WI38 (cell line): Measurements from ENCODE around the gene RMDN2.

Source experiments
- H3K4me3 ChIP-seq: 2 replicates; pipeline ENCODE4 v1.5.1; 2011; ENCODE audit warnings: low read depth, mild to moderate bottlenecking, control low read depth, low read length
- TF ChIP-seq, protein P1 (sequence below): IDR thresholded peaks from 2 replicates; pipeline ENCODE4 v1.5.1; 2012; ENCODE audit warnings: low read depth, mild to moderate bottlenecking, control low read depth, low read length

RMDN2 gene

DNA sequence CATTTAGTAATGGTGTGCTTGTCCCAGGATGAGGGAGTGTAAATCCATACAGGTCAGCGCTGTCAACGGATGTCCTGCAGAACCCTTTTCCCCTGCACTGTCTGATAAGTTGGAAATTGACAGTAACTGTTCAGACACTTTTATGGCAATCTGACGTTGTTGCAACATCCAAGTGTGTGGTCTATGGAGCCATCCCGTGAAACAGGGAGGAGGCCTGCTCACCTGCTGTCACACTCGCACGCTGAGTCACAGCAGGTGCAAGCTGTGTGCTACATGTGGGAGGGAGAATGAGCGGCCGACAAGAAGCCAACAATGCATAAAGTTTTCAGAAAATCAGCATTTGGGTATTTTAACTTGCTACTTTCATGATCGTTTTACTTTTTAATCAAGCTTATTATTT is 43.7 kb upstream of the RMDN2 start:
- H3K4me3 ChIP-seq: no peak overlapping the region
- TF ChIP-seq, protein P1, sequence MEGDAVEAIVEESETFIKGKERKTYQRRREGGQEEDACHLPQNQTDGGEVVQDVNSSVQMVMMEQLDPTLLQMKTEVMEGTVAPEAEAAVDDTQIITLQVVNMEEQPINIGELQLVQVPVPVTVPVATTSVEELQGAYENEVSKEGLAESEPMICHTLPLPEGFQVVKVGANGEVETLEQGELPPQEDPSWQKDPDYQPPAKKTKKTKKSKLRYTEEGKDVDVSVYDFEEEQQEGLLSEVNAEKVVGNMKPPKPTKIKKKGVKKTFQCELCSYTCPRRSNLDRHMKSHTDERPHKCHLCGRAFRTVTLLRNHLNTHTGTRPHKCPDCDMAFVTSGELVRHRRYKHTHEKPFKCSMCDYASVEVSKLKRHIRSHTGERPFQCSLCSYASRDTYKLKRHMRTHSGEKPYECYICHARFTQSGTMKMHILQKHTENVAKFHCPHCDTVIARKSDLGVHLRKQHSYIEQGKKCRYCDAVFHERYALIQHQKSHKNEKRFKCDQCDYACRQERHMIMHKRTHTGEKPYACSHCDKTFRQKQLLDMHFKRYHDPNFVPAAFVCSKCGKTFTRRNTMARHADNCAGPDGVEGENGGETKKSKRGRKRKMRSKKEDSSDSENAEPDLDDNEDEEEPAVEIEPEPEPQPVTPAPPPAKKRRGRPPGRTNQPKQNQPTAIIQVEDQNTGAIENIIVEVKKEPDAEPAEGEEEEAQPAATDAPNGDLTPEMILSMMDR: no peak

DNA sequence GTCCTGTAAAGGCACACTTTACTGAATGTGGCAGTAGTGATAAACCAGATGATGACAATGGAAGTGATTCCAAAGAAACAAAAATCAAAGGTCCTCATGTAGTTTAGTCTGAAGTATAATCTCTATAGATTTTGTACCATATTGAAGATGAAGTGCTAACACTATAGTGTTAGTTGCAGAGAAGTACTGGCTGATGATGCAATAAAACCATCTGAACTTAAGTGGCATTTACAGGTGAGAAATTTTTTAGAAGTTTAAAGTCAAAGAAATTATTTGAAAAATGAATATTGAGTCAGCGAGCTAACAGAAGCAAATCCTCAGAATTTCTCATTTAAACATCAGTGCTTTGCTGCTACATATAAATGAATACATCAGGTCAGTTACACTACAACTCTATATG is 43.1 kb upstream of the RMDN2 start:
- TF ChIP-seq, protein P1: no peak
- no peak overlapping the region for H3K4me3 ChIP-seq

DNA sequence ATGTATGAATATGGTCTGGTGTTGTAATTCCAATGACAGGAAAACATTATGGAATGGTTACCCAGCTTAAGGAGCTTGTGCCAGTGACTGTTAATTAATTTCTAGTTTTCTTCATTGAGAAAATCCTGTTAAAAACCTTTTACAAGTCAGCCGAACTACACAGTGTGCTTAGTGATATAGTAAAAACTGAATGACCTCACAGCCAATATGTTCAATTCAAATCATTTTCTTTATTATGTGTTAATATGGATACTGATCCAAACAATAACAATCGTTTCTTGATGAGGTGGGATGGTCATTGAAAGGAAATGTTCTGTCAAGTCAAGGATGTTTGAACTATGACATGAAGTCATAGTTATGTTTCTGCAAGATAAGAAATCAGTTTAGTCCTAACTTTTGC is 41.6 kb upstream of the RMDN2 start:
- no peak overlapping the region for H3K4me3 ChIP-seq
- TF ChIP-seq, protein P1: no peak

DNA sequence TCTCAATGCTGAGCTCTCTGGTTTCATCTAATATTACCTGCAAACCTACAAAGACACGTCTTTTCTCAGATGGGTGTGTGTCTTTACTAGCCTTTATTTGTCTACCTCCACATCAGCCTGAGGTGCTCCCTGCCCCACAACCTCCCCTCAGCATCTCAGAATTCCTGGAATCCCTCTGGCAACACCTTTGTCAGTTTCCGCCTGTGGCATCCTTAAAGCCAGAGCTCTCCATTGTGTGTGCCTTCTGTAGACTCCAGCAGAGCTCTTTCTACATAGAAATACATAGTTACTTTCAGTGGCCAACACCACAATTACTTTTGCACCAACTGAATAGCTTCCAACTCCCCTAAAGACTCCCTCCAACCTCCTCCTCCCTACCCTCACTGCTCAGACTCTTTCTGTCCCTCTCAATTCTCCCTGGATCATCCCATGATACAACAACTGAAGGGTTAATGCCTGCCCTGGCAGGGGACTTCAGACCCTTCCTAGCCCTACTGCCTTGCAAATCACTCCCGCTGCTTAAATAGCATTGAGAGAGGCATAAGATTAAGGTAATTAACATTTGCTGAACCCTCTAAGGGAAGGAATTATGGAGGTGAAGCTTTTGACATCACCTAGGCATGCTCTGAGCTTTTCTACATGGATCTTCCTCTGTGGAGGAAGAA is 39.6 kb upstream of the RMDN2 start:
- TF ChIP-seq, protein P1: no peak
- no peak overlapping the region for H3K4me3 ChIP-seq

DNA sequence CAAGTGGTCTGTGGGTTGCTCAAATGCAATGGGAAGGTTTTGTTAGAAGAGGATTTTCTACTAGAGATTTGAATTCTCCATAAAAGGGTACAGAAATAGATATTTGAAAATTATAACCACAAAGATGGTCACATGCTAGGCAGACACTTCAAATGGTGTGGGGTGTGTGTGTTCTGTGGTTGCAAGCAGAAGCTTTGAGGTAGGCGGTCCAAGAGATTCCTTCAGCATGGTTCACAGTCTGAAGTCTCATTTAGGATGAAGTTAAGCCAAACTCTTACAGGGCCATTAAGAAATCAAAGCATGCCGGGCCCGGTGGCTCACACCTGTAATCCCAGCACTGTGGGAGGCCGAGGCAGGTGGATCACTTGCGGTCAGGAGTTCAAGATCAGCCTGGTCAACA is 38.3 kb upstream of the RMDN2 start:
- TF ChIP-seq, protein P1: no peak
- H3K4me3 ChIP-seq: no peak overlapping the region

DNA sequence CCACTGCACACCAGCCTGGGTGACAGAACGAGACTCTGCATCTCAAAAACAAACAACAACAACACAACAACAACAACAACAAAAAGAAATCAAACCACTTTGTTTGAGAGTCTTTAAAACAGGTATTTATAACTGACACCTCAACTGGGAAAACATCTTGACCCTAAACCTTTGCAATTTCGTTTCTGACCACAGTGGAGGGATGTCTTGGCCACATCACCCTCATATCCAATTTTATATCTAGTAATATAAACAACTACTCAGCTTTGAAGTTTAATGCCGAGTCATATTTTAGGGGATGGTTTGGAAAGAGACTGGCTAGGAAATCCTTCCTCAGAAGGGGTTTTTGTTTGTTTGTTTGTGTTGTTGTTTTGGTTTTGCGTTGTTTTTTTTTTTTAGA is 37.8 kb upstream of the RMDN2 start:
- H3K4me3 ChIP-seq: no peak overlapping the region
- TF ChIP-seq, protein P1: no peak

DNA sequence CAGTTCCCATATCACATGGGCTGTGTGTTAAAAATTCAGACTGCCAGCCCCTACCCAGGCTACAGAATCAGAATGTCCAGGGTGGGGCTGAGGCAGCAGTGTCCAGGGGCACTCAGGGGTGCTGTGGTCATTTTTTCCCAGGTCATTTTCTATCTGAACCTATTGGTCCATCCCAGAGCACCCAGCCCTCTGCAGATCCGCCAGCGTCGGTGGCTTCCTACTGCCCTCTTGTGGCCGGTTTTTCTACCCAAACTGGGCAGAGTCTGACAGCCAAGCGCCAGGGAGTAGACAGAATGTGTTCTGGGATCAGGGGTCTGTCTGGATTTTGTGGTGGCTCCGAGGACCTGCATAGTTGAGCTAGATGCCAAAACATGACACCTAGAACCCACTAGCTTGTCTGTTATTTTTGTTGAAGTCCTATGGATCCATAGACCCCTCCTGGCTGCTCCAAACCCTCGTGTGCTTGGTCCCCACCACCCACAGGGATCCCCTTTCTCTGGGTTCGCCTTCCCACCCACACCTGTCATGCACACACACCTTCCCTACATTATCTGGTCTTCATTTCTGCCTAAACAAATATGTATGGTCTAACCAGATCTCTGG is 34.1 kb upstream of the RMDN2 start:
- TF ChIP-seq, protein P1: peak; percentile 82
- no peak overlapping the region for H3K4me3 ChIP-seq
